ENCODE measurements around the gene FKTN.

The FKTN gene

DNA sequence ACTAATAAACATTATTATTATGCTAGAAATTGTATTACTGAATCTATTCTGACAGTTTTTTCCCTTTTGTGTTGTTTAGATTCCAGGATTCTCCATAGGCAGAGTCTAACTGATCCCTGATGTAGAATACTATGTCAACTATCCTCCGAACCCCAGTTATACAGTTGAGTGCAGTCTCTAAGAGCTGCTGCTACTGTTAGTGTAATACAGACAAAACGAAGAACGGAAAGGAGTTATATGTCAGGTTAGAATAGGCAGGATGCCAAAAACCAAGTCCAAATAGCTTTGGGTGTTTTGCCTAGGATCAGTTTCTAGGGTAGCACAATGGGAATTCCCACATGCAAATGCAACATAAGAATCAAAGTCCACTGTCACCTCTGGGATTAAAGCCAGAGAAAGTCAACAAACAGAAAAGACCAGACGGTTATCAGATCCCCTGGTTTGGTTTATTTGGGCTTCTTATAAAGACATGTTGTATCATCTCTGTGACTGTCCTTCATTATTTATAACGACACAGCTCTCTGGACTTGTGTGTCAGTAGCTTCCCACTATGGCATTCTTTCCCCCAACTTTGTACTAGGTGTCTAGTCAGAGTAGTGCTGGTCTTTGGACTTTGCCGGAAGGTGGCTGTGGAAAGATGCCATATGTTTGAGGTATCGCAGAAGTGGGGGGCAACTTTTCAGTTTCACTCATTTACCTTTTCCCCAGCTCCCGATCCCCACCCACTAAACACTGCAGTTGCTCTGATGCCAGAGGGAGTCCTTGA lies 121.5 kb downstream of the FKTN start:
- no peak for DNase-seq

DNA sequence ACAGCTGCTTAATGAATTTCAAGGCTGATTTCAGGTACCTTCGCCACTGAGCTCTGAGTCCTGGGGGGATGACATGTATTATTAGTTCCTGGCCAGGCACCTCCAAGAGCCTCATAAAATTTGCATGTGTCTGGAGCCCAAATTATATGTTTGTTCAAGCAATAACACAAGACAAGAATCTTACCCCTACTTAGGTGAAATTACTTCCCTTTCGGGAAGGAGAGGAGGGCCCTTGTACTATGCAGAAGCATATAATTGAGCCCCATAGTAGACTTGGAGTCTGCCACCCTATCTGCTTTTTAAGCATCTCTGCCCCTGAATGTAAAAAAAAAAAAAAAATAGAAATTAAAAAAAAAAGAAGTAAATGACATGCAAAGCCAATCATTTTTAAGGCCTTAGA lies 123.4 kb downstream of the FKTN start:
- no peak for DNase-seq

- no peak for DNase-seq
These were observed 123.8 kb downstream of the FKTN start for GRCh38 chr9:105681724-105682123.

DNA sequence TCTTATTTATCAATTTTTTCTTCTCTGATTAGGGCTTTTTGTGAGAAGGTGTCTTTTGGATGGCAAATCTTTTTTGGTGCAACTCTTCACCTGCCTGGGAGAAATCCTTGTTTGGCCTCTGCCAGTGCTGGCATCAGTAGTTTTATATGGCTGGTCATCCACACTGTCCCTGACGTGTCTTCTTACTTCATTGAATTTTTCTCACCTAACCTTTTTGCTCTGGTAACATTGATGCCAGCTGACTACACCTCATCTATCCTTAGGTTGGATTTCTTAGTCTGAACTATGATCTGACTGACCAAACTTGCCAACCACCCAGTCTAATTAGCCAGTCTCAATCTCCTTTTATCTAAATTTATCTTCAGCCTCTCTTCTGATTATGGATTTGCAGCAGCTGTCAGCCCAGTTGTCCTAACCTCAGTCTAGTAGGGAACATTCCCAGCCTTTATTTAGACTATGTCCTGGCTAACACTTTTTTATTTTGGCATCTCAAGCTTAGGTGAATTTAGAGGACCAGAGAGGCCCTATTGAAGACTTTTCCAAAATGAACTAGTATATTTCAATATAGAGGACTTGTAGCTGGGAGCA lies 125.9 kb downstream of the FKTN start:
- DNase-seq: no peak

GRCh38 chr9:105686936-105687335 lies 129.0 kb downstream of the FKTN start:
- DNase-seq: no peak
